Measurements from ENCODE around the gene ZNF575. TPM values are rescaled to one million over a fixed set of nuclear protein-coding genes. Genes with fewer than 3 reads are reported as not detected.

ZNF575 gene
- total and polyA plus RNA-seq, 2 donors (not counting 3 experiments of a cell fraction or from before 2014, with no cell fraction given), result 0.57 to 3.0 TPM

DNA sequence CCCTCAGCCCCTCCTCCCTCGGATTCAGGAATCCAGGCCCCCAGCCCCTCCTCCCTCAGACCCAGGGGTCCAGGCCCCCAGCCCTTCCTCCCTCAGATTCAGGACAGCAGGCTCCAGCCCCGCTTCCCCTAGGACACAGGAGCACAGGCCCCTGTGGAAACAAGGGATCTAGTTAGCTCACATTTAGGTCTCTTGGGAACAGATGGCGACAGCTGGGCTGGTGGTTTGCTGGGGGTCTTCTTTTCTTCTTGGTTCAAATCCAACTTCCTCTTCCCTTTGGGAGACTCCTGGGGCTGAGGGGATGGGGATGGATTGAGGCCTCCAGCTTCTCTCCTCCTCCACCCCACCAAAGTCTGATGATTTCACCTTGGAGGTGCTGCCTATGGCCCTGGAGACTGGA is 19.6 kb downstream of the ZNF575 start:
- H3K36me3 ChIP-seq (ENCODE audit: control insufficient read depth in 2 of 2, extremely low read depth in 1 of 2, insufficient read depth in 2 of 2, low read length in 2 of 2), result peaks cover 2 to 31% of the 10 kb centered on the region in 2 experiments
- H4K20me1 ChIP-seq (replicated peaks; ENCODE audit: control insufficient read depth, extremely low read depth, insufficient read depth, low read length), result no peaks in the 10 kb centered on the region
- no peak overlapping the region for H3K4me3 ChIP-seq (replicated peaks in 1 of 3; ENCODE audit: insufficient read depth in 1 of 3, low read depth in 1 of 3, low read length in 3 of 3)
- POLR2A ChIA-PET, result no interaction called here
- no TSS peak for BruUV-seq (replicated peaks)
- no peak overlapping the region for H2AFZ ChIP-seq (ENCODE audit: low read depth, low read length)
- no peaks in the 10 kb centered on the region for H3K9me1 ChIP-seq (replicated peaks; ENCODE audit: control insufficient read depth, extremely low read depth, insufficient read depth, low read length)
- no peak for TF ChIP-seq FOS (IDR thresholded peaks at IDR 0.05; ENCODE audit: borderline replicate concordance, insufficient read depth, low read length)
- TF ChIP-seq JUN (IDR thresholded peaks at IDR 0.05; ENCODE audit: borderline replicate concordance, insufficient read depth, insufficient read length, low read depth), result no peak
- no peak for TF ChIP-seq EZH2 (IDR thresholded peaks at IDR 0.05; ENCODE audit: borderline replicate concordance, low read depth, low read length, severe bottlenecking)
- TF ChIP-seq POLR2AphosphoS5 (IDR thresholded peaks at IDR 0.05; ENCODE audit: insufficient read depth, low read depth, low read length), result no peak
- TF ChIP-seq MYC (IDR thresholded peaks at IDR 0.05; ENCODE audit: low read depth, low read length), result no peak
- TF ChIP-seq, protein P1, sequence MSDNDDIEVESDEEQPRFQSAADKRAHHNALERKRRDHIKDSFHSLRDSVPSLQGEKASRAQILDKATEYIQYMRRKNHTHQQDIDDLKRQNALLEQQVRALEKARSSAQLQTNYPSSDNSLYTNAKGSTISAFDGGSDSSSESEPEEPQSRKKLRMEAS (IDR thresholded peaks at IDR 0.05; ENCODE audit: insufficient read depth, insufficient read length), result no peak
- TF ChIP-seq, protein P2, sequence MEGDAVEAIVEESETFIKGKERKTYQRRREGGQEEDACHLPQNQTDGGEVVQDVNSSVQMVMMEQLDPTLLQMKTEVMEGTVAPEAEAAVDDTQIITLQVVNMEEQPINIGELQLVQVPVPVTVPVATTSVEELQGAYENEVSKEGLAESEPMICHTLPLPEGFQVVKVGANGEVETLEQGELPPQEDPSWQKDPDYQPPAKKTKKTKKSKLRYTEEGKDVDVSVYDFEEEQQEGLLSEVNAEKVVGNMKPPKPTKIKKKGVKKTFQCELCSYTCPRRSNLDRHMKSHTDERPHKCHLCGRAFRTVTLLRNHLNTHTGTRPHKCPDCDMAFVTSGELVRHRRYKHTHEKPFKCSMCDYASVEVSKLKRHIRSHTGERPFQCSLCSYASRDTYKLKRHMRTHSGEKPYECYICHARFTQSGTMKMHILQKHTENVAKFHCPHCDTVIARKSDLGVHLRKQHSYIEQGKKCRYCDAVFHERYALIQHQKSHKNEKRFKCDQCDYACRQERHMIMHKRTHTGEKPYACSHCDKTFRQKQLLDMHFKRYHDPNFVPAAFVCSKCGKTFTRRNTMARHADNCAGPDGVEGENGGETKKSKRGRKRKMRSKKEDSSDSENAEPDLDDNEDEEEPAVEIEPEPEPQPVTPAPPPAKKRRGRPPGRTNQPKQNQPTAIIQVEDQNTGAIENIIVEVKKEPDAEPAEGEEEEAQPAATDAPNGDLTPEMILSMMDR (IDR thresholded peaks at IDR 0.05; ENCODE audit: extremely low read depth in 1 of 2, insufficient read depth in 1 of 2, low read depth in 1 of 2, low read length in 2 of 2), result no peak
- no peak for TF ChIP-seq GATA2 (IDR thresholded peaks at IDR 0.05; ENCODE audit: insufficient read depth, insufficient read length, low read depth, low read length)
- no peak for TF ChIP-seq POLR2A (IDR thresholded peaks at IDR 0.05; ENCODE audit: low read depth, low read length)
- dilution Hi-C loops (cut with MboI; ENCODE audit: extremely low pct_ligation_motif_present, low sequenced_read_pairs) (no loop called here), intact Hi-C loops (cut with micrococcal nuclease) (no loop called here)
- H3K4me2 ChIP-seq (ENCODE audit: insufficient read depth, low read length), result no peak overlapping the region
- DNase-seq (ENCODE audit: low read depth, low spot score) (no peak), FAIRE-seq (no peak)
- CTCF ChIA-PET, result interaction anchor here (4.1 to 6.6 kb wide), 2 partner anchors 17 to 43 kb away, joined by 69 to 158 read pairs; partner anchors contain the start of genes IRGQ, ZNF575 and ZNF576
- no peak overlapping the region for H3K27ac ChIP-seq (ENCODE audit: insufficient read depth, low read depth, low read length)
- H3K9ac ChIP-seq (replicated peaks; ENCODE audit: extremely low read depth, insufficient read depth, low read length), result no peak overlapping the region
- no peaks in the 10 kb centered on the region for H3K9me3 ChIP-seq (replicated peaks; ENCODE audit: control insufficient read depth, insufficient read depth, low read length)
- no peaks in the 10 kb centered on the region for H3K27me3 ChIP-seq (ENCODE audit: control insufficient read depth in 2 of 2, insufficient read depth in 2 of 2, low read length in 2 of 2)
- no peaks in the 10 kb centered on the region for H3K4me1 ChIP-seq (ENCODE audit: control insufficient read depth, extremely low read depth, insufficient read depth, low read length)
- no peaks in the 10 kb centered on the region for H3K79me2 ChIP-seq (ENCODE audit: control insufficient read depth, insufficient read depth, low read length)

Measured in endothelial cell of umbilical vein (primary cell).